NCI-H1417 treated with DMSO at 0.1 percent for 48 hours (cell line): ENCODE measurements around the gene TPX2.

Source experiments
- DNase-seq: peaks from one replicate; lab custom pipeline; 2025; lab: John Stamatoyannopoulos, UW

The TPX2 gene

GRCh38 chr20:31833931-31834521, 94.9 kb downstream of the TPX2 start:
- DNase-seq: no peak

GRCh38 chr20:31835554-31835953, 96.5 kb downstream of the TPX2 start:
- DNase-seq: no peak

GRCh38 chr20:31835977-31836852, 97.1 kb downstream of the TPX2 start:
- DNase-seq: no peak

GRCh38 chr20:31836853-31837608, 97.9 kb downstream of the TPX2 start:
- DNase-seq: no peak

- DNase-seq: no peak
These were observed 98.9 kb downstream of the TPX2 start for GRCh38 chr20:31837896-31838397.

- DNase-seq: no peak
These were observed 99.7 kb downstream of the TPX2 start for GRCh38 chr20:31838646-31839292.

GRCh38 chr20:31839782-31840487, 100.8 kb downstream of the TPX2 start:
- DNase-seq: no peak

GRCh38 chr20:31840906-31841816, 102.1 kb downstream of the TPX2 start:
- no peak for DNase-seq

- no peak for DNase-seq
These were observed 102.8 kb downstream of the TPX2 start for GRCh38 chr20:31841928-31842327.

GRCh38 chr20:31842471-31843157, 103.5 kb downstream of the TPX2 start:
- no peak for DNase-seq

GRCh38 chr20:31843288-31843687, 104.2 kb downstream of the TPX2 start:
- no peak for DNase-seq

- no peak for DNase-seq
These were observed 104.8 kb downstream of the TPX2 start for GRCh38 chr20:31843881-31844280.

GRCh38 chr20:31844737-31845299, 105.7 kb downstream of the TPX2 start:
- no peak for DNase-seq

GRCh38 chr20:31845300-31845863, 106.3 kb downstream of the TPX2 start, which contains the start of gene FOXS1:
Gene FOXS1, minus strand, starts transcription at chr20:31845604. Its CDS starts 62 bp downstream, at chr20:31845542.
- no peak for DNase-seq

GRCh38 chr20:31846793-31847138, 107.7 kb downstream of the TPX2 start:
- no peak for DNase-seq

GRCh38 chr20:31848088-31848999, 109.3 kb downstream of the TPX2 start:
- no peak for DNase-seq

- DNase-seq: peak; percentile 18
These were observed 110.3 kb downstream of the TPX2 start for GRCh38 chr20:31849306-31849930.
